NCI-H226 (cell line): ENCODE measurements around the gene LTBR.

Experiments used
- DNase-seq: peaks from one replicate; pipeline ENCODE4 v3.0.0-alpha.2; 2015

Gene LTBR

GRCh38 chr12:6384499-6385436, 806 bp downstream of the LTBR start:
- DNase-seq, result no peak

- DNase-seq, result no peak
Observed at GRCh38 chr12:6386038-6386437, 2.1 kb downstream of the LTBR start.

- no peak for DNase-seq
Observed at GRCh38 chr12:6386491-6386890, 2.5 kb downstream of the LTBR start.

GRCh38 chr12:6387541-6387940, 3.6 kb downstream of the LTBR start:
- no peak for DNase-seq

GRCh38 chr12:6390084-6390799, 6.3 kb downstream of the LTBR start:
- no peak for DNase-seq

GRCh38 chr12:6391013-6391412, 7.1 kb downstream of the LTBR start:
- DNase-seq, result no peak

- DNase-seq, result no peak
Observed at GRCh38 chr12:6392504-6392903, 8.5 kb downstream of the LTBR start.

GRCh38 chr12:6393109-6393508, 9.1 kb downstream of the LTBR start:
- no peak for DNase-seq

- DNase-seq, result no peak
Observed at GRCh38 chr12:6394398-6394797, 10.4 kb downstream of the LTBR start.

- DNase-seq, result no peak
Observed at GRCh38 chr12:6396031-6396430, 12.1 kb downstream of the LTBR start.

- DNase-seq, result no peak
Observed at GRCh38 chr12:6399884-6400644, 16.1 kb downstream of the LTBR start.

- no peak for DNase-seq
Observed at GRCh38 chr12:6404390-6404789, 20.4 kb downstream of the LTBR start.

GRCh38 chr12:6405963-6406362, 22.0 kb downstream of the LTBR start:
- no peak for DNase-seq

- no peak for DNase-seq
Observed at GRCh38 chr12:6407236-6407954, 23.4 kb downstream of the LTBR start.

- DNase-seq, result no peak
Observed at GRCh38 chr12:6416596-6416995, 32.6 kb downstream of the LTBR start.

- no peak for DNase-seq
Observed at GRCh38 chr12:6418796-6419195, 34.8 kb downstream of the LTBR start.

GRCh38 chr12:6420364-6420763, 36.4 kb downstream of the LTBR start:
- DNase-seq, result no peak

GRCh38 chr12:6423267-6424007, 39.5 kb downstream of the LTBR start:
- peak; percentile 75 for DNase-seq

GRCh38 chr12:6424008-6424347, 40.0 kb downstream of the LTBR start:
- no peak for DNase-seq

- no peak for DNase-seq
Observed at GRCh38 chr12:6424866-6425265, 40.9 kb downstream of the LTBR start.

- no peak for DNase-seq
Observed at GRCh38 chr12:6425590-6426531, 41.9 kb downstream of the LTBR start.
